Fibroblast of pulmonary artery (primary cell): ENCODE results near the gene MYRF.

ENCODE experiments used
- DNase-seq: peaks from one replicate; pipeline ENCODE4 v3.0.0-alpha.2; 2010; ENCODE audit warnings: low read depth
- H3K4me3 ChIP-seq: replicated peaks from 2 replicates; pipeline ENCODE4 v1.5.1; 2011; ENCODE audit warnings: low read depth, mild to moderate bottlenecking, control low read depth, low read length, moderate library complexity
- TF ChIP-seq, protein P1 (sequence below): IDR thresholded peaks from 2 replicates; pipeline ENCODE4 v1.5.1; 2011; ENCODE audit warnings: mild to moderate bottlenecking, control low read depth, low read length, inconsistent platforms; ENCODE audit errors: missing control alignments

Gene MYRF

DNA sequence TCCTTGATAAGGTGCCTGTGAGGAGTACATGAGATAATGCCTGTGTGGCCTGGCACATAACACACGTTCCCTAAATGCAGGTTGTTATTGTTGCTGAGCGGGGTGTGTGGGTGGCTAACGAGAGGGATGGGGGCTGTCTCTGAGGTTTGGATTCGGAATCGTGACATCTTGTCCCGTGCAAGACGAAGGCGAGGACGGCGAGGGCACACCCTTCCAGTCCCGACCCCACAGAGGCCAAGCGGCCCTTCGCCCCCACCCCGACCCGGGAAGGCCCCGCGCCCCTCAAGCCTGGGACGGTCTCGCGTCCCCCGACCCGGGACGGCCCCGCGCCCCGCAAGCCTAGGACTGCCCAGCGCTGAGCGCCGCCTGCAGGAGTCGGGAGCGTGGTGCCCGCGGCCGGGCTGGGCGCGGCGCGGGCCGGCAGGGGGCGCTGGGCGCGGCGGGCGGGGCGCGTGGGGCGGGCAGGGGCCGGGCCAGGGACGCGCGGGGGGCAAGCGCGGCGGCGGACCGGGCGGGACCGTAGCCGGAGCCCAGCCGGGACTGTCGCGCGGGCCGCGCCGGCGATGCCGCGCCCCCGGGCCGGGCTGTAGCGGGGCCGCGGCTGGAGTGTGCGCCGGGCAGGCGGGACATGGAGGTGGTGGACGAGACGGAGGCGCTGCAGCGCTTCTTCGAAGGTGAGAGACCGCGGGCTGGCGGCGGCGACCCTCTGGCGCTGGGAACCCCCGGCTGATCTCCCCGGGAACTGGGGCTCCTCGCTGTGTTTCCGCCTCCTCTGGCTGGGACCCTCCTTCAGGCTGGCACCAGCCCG lies at the start of gene MYRF:
Gene MYRF, plus strand, starts transcription at position 520 of the 808 bp plus-strand sequence. Its CDS starts 109 bp downstream, at position 629.
- DNase-seq: peak; percentile 35
- TF ChIP-seq, protein P1, sequence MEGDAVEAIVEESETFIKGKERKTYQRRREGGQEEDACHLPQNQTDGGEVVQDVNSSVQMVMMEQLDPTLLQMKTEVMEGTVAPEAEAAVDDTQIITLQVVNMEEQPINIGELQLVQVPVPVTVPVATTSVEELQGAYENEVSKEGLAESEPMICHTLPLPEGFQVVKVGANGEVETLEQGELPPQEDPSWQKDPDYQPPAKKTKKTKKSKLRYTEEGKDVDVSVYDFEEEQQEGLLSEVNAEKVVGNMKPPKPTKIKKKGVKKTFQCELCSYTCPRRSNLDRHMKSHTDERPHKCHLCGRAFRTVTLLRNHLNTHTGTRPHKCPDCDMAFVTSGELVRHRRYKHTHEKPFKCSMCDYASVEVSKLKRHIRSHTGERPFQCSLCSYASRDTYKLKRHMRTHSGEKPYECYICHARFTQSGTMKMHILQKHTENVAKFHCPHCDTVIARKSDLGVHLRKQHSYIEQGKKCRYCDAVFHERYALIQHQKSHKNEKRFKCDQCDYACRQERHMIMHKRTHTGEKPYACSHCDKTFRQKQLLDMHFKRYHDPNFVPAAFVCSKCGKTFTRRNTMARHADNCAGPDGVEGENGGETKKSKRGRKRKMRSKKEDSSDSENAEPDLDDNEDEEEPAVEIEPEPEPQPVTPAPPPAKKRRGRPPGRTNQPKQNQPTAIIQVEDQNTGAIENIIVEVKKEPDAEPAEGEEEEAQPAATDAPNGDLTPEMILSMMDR: peak; percentile 30
- peak within 1 kb of the TSS; percentile 64 for H3K4me3 ChIP-seq

DNA sequence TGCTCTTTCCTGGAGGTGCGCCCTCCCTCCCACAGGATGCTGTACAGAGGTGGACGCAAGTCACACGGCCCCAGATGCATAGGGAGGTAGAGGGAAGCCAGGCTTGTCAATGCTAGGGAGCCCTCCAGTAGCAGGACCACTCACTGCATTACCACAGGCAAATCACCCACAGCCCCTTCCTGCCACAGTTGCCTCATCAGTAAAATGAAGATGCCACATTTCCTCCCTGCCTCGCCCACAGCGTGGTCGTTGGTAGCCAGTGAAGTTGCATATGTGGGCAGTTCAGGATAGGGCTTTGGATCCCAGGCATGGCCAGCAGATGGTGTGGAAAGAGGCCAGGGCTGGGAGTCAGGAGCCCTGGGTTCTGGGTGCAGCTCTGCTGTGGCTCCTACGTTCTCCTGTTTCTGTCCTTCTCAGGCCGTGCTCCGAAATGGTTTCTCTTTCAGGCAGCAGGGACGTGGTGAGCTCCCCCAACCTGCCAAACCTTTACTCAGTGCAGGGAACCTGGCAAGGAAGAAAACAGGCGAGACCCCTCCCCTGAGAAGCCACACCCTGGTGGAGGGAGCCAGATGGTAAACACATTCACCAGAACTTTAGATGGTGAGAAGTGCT lies 49.6 kb upstream of the MYRF start:
- TF ChIP-seq, protein P1: no peak
- no peak for DNase-seq
- H3K4me3 ChIP-seq: no peak overlapping the region

GRCh38 chr11:61704838-61705237 lies 47.6 kb upstream of the MYRF start:
- DNase-seq: no peak
- no peak overlapping the region for H3K4me3 ChIP-seq
- TF ChIP-seq, protein P1: no peak

- H3K4me3 ChIP-seq: no peak overlapping the region
- TF ChIP-seq, protein P1: no peak
- DNase-seq: no peak
These were observed 45.7 kb upstream of the MYRF start for GRCh38 chr11:61706452-61707400.

GRCh38 chr11:61707574-61707973 lies 44.9 kb upstream of the MYRF start:
- TF ChIP-seq, protein P1: no peak
- no peak for DNase-seq
- H3K4me3 ChIP-seq: no peak overlapping the region

- TF ChIP-seq, protein P1: no peak
- H3K4me3 ChIP-seq: no peak overlapping the region
- DNase-seq: no peak
These were observed 43.3 kb upstream of the MYRF start for GRCh38 chr11:61709110-61709509.
